ENCODE measurements around the gene BCOR. TPM values are rescaled to one million over a fixed set of nuclear protein-coding genes. Genes with fewer than 3 reads are reported as not detected.

Gene BCOR
- total RNA-seq, result 21.3 and 24.3 TPM in 2 replicates

- DNase-seq (ENCODE audit: low read depth), result no peak
- no peak for TF ChIP-seq CTCF (conservative IDR thresholded peaks at IDR 0.05; ENCODE audit: low read depth, low read length)
- peak within 1 kb of the TSS; percentile 62 for H3K4me3 ChIP-seq (ENCODE audit: low read depth, low read length)
These were observed at the start of gene BCOR for GRCh38 chrX:40097504-40098263. Gene BCOR, minus strand, starts transcription at chrX:40097958. Its CDS starts 20,029 bp downstream, at chrX:40077929.

GRCh38 chrX:40147126-40147952 is 49.6 kb upstream of the BCOR start:
- no peak for TF ChIP-seq CTCF (conservative IDR thresholded peaks at IDR 0.05; ENCODE audit: low read depth, low read length)
- no peak overlapping the region for H3K4me3 ChIP-seq (ENCODE audit: low read depth, low read length)

GRCh38 chrX:40146262-40147125 is 48.7 kb upstream of the BCOR start:
- TF ChIP-seq CTCF (conservative IDR thresholded peaks at IDR 0.05; ENCODE audit: low read depth, low read length), result no peak
- peak overlapping the region; percentile 61 for H3K4me3 ChIP-seq (ENCODE audit: low read depth, low read length)
- no peak for DNase-seq (ENCODE audit: low read depth)

More at GRCh38 chrX:40147126-40147952, 49.6 kb upstream of the BCOR start:
- DNase-seq (ENCODE audit: low read depth), result no peak

- DNase-seq (ENCODE audit: low read depth), result no peak
- H3K4me3 ChIP-seq (ENCODE audit: low read depth, low read length), result peak overlapping the region; percentile 61
- no peak for TF ChIP-seq CTCF (conservative IDR thresholded peaks at IDR 0.05; ENCODE audit: low read depth, low read length)
These were observed 48.1 kb upstream of the BCOR start for GRCh38 chrX:40145923-40146261.

GRCh38 chrX:40145001-40145922 is 47.5 kb upstream of the BCOR start:
- no peak for TF ChIP-seq CTCF (conservative IDR thresholded peaks at IDR 0.05; ENCODE audit: low read depth, low read length)
- no peak for DNase-seq (ENCODE audit: low read depth)
- H3K4me3 ChIP-seq (ENCODE audit: low read depth, low read length), result peak overlapping the region; percentile 61

- no peak overlapping the region for H3K4me3 ChIP-seq (ENCODE audit: low read depth, low read length)
- TF ChIP-seq CTCF (conservative IDR thresholded peaks at IDR 0.05; ENCODE audit: low read depth, low read length), result no peak
- no peak for DNase-seq (ENCODE audit: low read depth)
These were observed 46.8 kb upstream of the BCOR start for GRCh38 chrX:40144576-40144975.
